ENCODE measurements around the gene APOC3. TPM values are rescaled to one million over a fixed set of nuclear protein-coding genes. Genes with fewer than 3 reads are reported as not detected.

Gene APOC3
- total and polyA plus RNA-seq, 9 of the 15 experiments (the other 6 are each of a cell fraction or from before 2014, with no cell fraction given) = 1.1 TPM; not detected in 8

GRCh38 chr11:116855413-116855812 lies 25.7 kb downstream of the APOC3 start:
- peaks cover under 1 to 18% of the 10 kb centered on the region in 2 experiments; a peak in 3 of 5 replicates for H3K4me1 ChIP-seq (replicated peaks in 1 of 2; ENCODE audit: control insufficient read depth in 2 of 2, insufficient read depth in 2 of 2, low read length in 2 of 2)
- in situ Hi-C loops (cut with MboI) = no loop called here
- ATAC-seq (no peak), FAIRE-seq (no peak), DNase-seq (ENCODE audit: extremely low read depth in 1 of 4, low spot score in 3 of 4) (no peak)
- no peak overlapping the region for H2AFZ ChIP-seq (ENCODE audit: low read depth, low read length)
- no peak overlapping the region for H3K4me2 ChIP-seq (ENCODE audit: insufficient read depth, low read length)
- intact Hi-C loops (cut with micrococcal nuclease) = no loop called here
- H3K79me2 ChIP-seq (ENCODE audit: control insufficient read depth, insufficient read depth, low read length) = no peaks in the 10 kb centered on the region
- no peak overlapping the region for H3K27ac ChIP-seq (ENCODE audit: extremely low read depth, low read depth, low read length)
- POLR2A ChIA-PET = no interaction called here
- BruUV-seq (replicated peaks) = no TSS peak
- TF ChIP-seq ZNF445 (CRISPR knock-in tag; IDR thresholded peaks at IDR 0.05; ENCODE audit: low read depth) (no peak), IFI16 (CRISPR knock-in tag; IDR thresholded peaks at IDR 0.05) (no peak), HMBOX1 (IDR thresholded peaks at IDR 0.05) (no peak), MEIS2 (IDR thresholded peaks at IDR 0.05; ENCODE audit: partially characterized antibody) (no peak), SMARCA4 (IDR thresholded peaks at IDR 0.05) (no peak), THAP12 (CRISPR knock-in tag; IDR thresholded peaks at IDR 0.05) (no peak)
- H3K9me3 ChIP-seq (replicated peaks; ENCODE audit: control insufficient read depth, insufficient read depth, low read depth, low read length) = no peaks in the 10 kb centered on the region
- H3K4me3 ChIP-seq = no peak overlapping the region
- H3K9me1 ChIP-seq (ENCODE audit: control insufficient read depth, insufficient read depth, low read length) = no peaks in the 10 kb centered on the region
- H3K36me3 ChIP-seq (ENCODE audit: control insufficient read depth, insufficient read depth, low read length) = peaks cover 43% of the 10 kb centered on the region; the same call in 2 of the 3 replicates
- H4K20me1 ChIP-seq (replicated peaks; ENCODE audit: control insufficient read depth, insufficient read depth, low read length) = no peaks in the 10 kb centered on the region
- CTCF ChIA-PET (ENCODE audit: low intra/inter-chr PET ratio) = no interaction called here
- 97% methylated on average over 7 of the region's 7 CpGs for WGBS (ENCODE audit: insufficient coverage, low coverage, missing lambda C conversion rate)
- no peak overlapping the region for H3K9ac ChIP-seq (ENCODE audit: insufficient read depth in 1 of 2, low read depth in 2 of 2, low read length in 2 of 2)
- no peaks in the 10 kb centered on the region for H3K27me3 ChIP-seq (ENCODE audit: control insufficient read depth in 2 of 2, insufficient read depth in 2 of 2, low read length in 2 of 2)

Measured in K562 (cell line).